MM.1S (cell line): ENCODE measurements around the gene TMPRSS6.

Source experiments
- DNase-seq: peaks from one replicate; pipeline ENCODE4 v3.0.0-alpha.2; 2015
- H2AFZ ChIP-seq: fragments of 300-600 bp; sonication (generic); 2 replicates; pipeline ENCODE4 v1.6.0; 2016; ENCODE audit warnings: antibody characterized with exemption, low read length
- H3F3A ChIP-seq: fragments of 300-600 bp; sonication (generic); 2 replicates; pipeline ENCODE4 v1.6.1; 2016; ENCODE audit warnings: mild to moderate bottlenecking, antibody characterized with exemption, low read length, moderate library complexity, mixed read lengths; ENCODE audit not compliant: insufficient read depth
- H3K27ac ChIP-seq: fragments of 300-600 bp; sonication (generic); 2 replicates; pipeline ENCODE4 v1.5.1; 2016; ENCODE audit warnings: mild to moderate bottlenecking, low read length
- H3K27me3 ChIP-seq: fragments of 300-600 bp; sonication (generic); replicated peaks from 2 replicates; pipeline ENCODE4 v1.6.0; 2016; ENCODE audit warnings: low read length; ENCODE audit not compliant: insufficient read depth
- H3K36me3 ChIP-seq: fragments of 300-600 bp; sonication (generic); replicated peaks from 2 replicates; pipeline ENCODE4 v1.6.1; 2016; ENCODE audit warnings: mild to moderate bottlenecking, low read length, mixed read lengths; ENCODE audit not compliant: insufficient read depth
- H3K4me1 ChIP-seq: fragments of 300-600 bp; sonication (generic); 2 replicates; pipeline ENCODE4 v1.6.1; 2016; ENCODE audit warnings: low read length, mixed read lengths
- H3K4me2 ChIP-seq: fragments of 300-600 bp; sonication (generic); 2 replicates; pipeline ENCODE4 v1.6.0; 2016; ENCODE audit warnings: low read depth, low read length
- H3K4me3 ChIP-seq: fragments of 300-600 bp; sonication (generic); 2 replicates; pipeline ENCODE4 v1.5.1; 2016; ENCODE audit warnings: low read length, mixed read lengths
- H3K79me2 ChIP-seq: fragments of 300-600 bp; sonication (generic); 2 replicates; pipeline ENCODE4 v1.6.1; 2016; ENCODE audit warnings: mixed run types, low read length, mixed read lengths
- H3K9ac ChIP-seq: fragments of 300-600 bp; sonication (generic); 2 replicates; pipeline ENCODE4 v1.6.1; 2016; ENCODE audit warnings: low read length, mixed read lengths
- H3K9me2 ChIP-seq: fragments of 300-600 bp; sonication (generic); replicated peaks from 2 replicates; pipeline ENCODE4 v1.6.1; 2016; ENCODE audit warnings: mild to moderate bottlenecking, low read length, mixed read lengths; ENCODE audit not compliant: insufficient read depth
- H3K9me3 ChIP-seq: fragments of 300-600 bp; sonication (generic); replicated peaks from 2 replicates; pipeline ENCODE4 v1.6.1; 2016; ENCODE audit warnings: mild to moderate bottlenecking, low read length, mixed read lengths; ENCODE audit not compliant: insufficient read depth
- H4K20me1 ChIP-seq: fragments of 300-600 bp; sonication (generic); 2 replicates; pipeline ENCODE4 v1.6.1; 2016; ENCODE audit warnings: mild to moderate bottlenecking, low read length, moderate library complexity, mixed read lengths; ENCODE audit not compliant: insufficient read depth
- EZH2 ChIP-seq: fragments of 300-600 bp; sonication (generic); optimal IDR thresholded peaks from 2 replicates; pipeline ENCODE3; 2017; ENCODE audit warnings: low read depth, mild to moderate bottlenecking, antibody characterized with exemption, low read length, mixed read lengths
- EZH2phosphoT487 ChIP-seq: fragments of 300-600 bp; sonication (generic); IDR thresholded peaks from 2 replicates; pipeline ENCODE4 v1.6.1; 2018; ENCODE audit warnings: antibody characterized with exemption, low read length
- TF ChIP-seq, protein P1 (sequence below): fragments of 300-600 bp; sonication (generic); IDR thresholded peaks from 2 replicates; pipeline ENCODE4 v1.5.1; 2016; ENCODE audit warnings: antibody characterized with exemption, low read length, mixed read lengths

TMPRSS6 gene

DNA sequence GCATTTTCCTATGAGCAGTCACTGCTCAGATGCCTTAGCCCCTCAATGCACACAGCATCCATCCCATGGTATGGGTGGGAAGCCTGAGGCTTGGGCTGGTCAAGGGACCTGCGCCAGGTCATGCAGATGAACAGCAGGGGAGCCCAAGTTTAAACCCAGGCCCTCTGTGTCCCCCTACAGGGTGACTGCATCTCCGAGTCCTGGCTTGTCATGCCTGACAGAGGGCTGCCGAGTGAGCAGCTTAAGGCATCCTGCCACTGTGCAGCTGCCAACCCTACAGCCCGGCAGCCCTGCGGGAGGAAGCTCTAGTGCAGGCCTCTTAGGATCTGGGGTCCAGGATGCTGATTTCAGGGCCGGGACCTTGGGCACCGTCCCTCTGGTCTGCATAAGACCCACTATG lies 30.2 kb upstream of the TMPRSS6 start:
- H3K9ac ChIP-seq: no peak overlapping the region
- H3K4me1 ChIP-seq: peaks cover 4% of the 10 kb centered on the region; the same call in 1 of the 2 replicates
- H3K9me2 ChIP-seq: no peaks in the 10 kb centered on the region
- H3F3A ChIP-seq: no peaks in the 10 kb centered on the region; the same call in 1 of the 2 replicates
- no peak overlapping the region for H3K4me3 ChIP-seq
- H2AFZ ChIP-seq: no peak overlapping the region
- peaks cover 79% of the 10 kb centered on the region for H3K27me3 ChIP-seq
- TF ChIP-seq EZH2 (no peak), EZH2phosphoT487 (no peak)
- TF ChIP-seq, protein P1, sequence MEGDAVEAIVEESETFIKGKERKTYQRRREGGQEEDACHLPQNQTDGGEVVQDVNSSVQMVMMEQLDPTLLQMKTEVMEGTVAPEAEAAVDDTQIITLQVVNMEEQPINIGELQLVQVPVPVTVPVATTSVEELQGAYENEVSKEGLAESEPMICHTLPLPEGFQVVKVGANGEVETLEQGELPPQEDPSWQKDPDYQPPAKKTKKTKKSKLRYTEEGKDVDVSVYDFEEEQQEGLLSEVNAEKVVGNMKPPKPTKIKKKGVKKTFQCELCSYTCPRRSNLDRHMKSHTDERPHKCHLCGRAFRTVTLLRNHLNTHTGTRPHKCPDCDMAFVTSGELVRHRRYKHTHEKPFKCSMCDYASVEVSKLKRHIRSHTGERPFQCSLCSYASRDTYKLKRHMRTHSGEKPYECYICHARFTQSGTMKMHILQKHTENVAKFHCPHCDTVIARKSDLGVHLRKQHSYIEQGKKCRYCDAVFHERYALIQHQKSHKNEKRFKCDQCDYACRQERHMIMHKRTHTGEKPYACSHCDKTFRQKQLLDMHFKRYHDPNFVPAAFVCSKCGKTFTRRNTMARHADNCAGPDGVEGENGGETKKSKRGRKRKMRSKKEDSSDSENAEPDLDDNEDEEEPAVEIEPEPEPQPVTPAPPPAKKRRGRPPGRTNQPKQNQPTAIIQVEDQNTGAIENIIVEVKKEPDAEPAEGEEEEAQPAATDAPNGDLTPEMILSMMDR: no peak
- no peaks in the 10 kb centered on the region for H4K20me1 ChIP-seq
- no peak overlapping the region for H3K4me2 ChIP-seq
- no peak for DNase-seq
- no peaks in the 10 kb centered on the region for H3K79me2 ChIP-seq
- H3K9me3 ChIP-seq: no peaks in the 10 kb centered on the region
- no peak overlapping the region for H3K27ac ChIP-seq
- no peaks in the 10 kb centered on the region for H3K36me3 ChIP-seq

DNA sequence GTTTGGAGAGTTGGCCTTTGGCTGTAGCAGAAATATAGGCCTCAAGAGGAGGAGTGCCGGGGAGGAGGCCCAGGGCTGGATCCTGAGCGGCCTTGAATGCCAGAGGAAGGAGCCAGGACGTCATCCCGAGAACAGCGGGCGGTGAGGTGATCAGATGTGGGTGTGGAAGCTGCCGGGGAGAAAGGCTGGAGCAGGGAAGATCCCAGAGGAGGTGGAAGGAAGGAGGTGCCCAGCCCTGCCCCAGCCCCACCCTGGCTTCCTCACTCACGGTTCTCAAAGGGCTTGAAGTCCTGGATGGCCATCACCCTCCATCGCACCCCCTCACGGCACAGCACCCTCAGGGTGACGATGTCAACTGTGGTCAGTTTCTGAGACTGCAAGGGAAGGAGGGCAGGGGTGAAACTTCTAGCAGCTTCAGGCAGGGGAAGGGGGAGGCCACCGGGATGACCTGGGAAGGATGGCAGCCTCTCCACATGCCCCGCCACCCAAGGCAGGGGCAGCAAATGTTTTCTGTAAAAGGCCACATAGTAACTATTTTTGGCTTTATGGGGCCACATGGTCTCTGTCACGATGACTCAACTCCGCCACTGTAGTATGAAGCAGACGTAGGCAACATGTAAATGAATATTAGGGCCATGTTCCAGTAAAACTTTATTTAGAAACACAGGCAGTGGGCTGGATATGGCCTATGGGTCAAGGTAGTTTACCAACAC lies 29.5 kb upstream of the TMPRSS6 start:
- H3K4me3 ChIP-seq: no peak overlapping the region
- H3K9ac ChIP-seq: no peak overlapping the region
- H3K9me2 ChIP-seq: no peaks in the 10 kb centered on the region
- no peak overlapping the region for H3K4me2 ChIP-seq
- peaks cover 76% of the 10 kb centered on the region for H3K27me3 ChIP-seq
- no peak overlapping the region for H2AFZ ChIP-seq
- no peak for DNase-seq
- no peaks in the 10 kb centered on the region for H3K36me3 ChIP-seq
- H3K79me2 ChIP-seq: no peaks in the 10 kb centered on the region
- H3K4me1 ChIP-seq: peaks cover 4% of the 10 kb centered on the region; the same call in 1 of the 2 replicates
- no peaks in the 10 kb centered on the region for H3K9me3 ChIP-seq
- TF ChIP-seq EZH2: no peak
- TF ChIP-seq, protein P1: no peak
- H3F3A ChIP-seq: no peaks in the 10 kb centered on the region; the same call in 1 of the 2 replicates
- H4K20me1 ChIP-seq: no peaks in the 10 kb centered on the region
- H3K27ac ChIP-seq: no peak overlapping the region

DNA sequence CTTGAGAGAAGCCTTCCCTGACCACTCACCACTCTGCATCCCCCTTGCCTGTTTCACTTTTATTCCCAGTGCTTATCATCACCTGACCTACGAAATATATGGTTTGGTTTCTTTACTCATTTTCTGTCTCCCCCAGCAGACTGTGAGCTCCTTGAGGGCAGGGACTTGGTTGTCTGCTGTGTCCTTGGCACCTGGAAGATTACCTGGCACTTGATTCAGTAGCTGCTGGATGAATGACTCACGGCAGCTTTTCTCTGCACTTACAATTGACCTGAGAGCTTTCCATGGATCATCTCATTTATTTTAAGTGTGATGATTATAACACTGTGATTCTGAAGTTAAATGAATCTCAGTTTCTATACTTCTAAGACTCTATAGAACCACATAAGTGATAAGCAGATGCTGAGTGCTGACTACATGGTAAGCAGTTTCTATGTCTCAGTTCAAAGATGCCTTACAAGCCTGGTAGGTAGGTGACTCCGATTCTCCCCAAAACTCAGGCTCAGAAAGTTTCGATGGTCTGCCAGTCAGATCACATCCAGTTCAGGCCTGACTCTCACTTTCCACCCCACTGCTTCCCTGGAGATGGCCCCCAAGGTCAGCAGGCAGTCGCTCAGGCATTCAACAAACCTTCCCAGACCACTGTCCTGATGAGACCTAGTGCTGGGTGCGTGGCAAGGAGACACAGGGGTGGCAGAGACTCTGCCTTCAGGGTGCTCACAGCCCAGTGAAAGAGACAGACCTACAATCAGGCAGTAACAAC lies 28.6 kb upstream of the TMPRSS6 start:
- no peaks in the 10 kb centered on the region for H3K79me2 ChIP-seq
- H3K9ac ChIP-seq: no peak overlapping the region
- no peak overlapping the region for H2AFZ ChIP-seq
- peaks cover 74% of the 10 kb centered on the region for H3K27me3 ChIP-seq
- no peak overlapping the region for H3K4me3 ChIP-seq
- H3K9me3 ChIP-seq: no peaks in the 10 kb centered on the region
- TF ChIP-seq EZH2 (no peak), EZH2phosphoT487 (no peak)
- TF ChIP-seq, protein P1: no peak
- H3K27ac ChIP-seq: no peak overlapping the region
- H3F3A ChIP-seq: no peaks in the 10 kb centered on the region; the same call in 1 of the 2 replicates
- H4K20me1 ChIP-seq: no peaks in the 10 kb centered on the region
- H3K36me3 ChIP-seq: no peaks in the 10 kb centered on the region
- H3K9me2 ChIP-seq: no peaks in the 10 kb centered on the region
- peak; percentile 32 for DNase-seq
- H3K4me1 ChIP-seq: peaks cover 4% of the 10 kb centered on the region; the same call in 1 of the 2 replicates
- H3K4me2 ChIP-seq: no peak overlapping the region
